Activated naive CD4-positive, alpha-beta T cell treated with Interleukin-2 at 50 U/mL for 16 hours (primary cell): ENCODE measurements around the gene ADAMTS14.

ENCODE experiments used
- DNase-seq: peaks from one replicate; pipeline ENCODE4 v3.0.0-alpha.2; 2020

Gene ADAMTS14

DNA sequence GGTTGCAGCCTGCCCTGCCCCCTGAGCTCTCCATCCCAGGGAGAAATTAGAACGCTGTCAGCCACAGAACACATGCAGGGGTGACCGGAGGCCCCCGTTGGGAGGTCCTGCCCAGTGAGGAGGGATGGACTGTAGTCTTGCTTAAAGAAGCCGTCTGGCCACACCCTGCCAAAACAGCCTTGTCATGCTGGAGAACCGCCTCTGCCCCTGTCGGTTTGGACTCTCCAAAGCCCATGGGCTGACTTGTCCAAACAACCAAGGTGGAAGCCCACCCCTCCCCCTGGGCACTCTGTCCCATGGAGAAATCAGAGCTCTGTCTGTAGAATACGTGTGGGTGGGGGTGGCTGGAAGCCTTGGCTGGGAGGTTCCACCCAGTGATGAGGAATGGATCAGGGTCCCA is 125.5 kb downstream of the ADAMTS14 start:
- DNase-seq = no peak

- DNase-seq = no peak
Observed at GRCh38 chr10:70799124-70799523, 126.8 kb downstream of the ADAMTS14 start.

DNA sequence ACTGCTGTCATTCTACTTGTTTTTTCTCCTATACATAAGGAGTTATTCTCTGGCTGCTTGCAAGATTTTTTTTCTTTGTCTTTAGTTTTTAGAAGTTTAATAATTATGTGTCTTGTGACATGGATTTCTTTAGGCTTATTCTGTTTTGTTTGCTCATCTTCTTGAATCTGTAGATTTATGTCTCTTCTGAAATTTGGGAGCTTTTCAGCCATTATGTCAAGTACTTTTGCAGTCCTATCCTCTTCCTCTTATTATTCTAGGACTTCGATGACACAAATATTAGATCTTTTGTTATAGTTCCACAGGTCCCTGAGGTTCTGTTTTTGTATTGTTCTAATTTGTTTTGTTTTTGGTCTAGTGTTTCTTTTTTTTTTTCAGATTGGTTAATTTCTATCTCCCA is 129.5 kb downstream of the ADAMTS14 start:
- DNase-seq = no peak

DNA sequence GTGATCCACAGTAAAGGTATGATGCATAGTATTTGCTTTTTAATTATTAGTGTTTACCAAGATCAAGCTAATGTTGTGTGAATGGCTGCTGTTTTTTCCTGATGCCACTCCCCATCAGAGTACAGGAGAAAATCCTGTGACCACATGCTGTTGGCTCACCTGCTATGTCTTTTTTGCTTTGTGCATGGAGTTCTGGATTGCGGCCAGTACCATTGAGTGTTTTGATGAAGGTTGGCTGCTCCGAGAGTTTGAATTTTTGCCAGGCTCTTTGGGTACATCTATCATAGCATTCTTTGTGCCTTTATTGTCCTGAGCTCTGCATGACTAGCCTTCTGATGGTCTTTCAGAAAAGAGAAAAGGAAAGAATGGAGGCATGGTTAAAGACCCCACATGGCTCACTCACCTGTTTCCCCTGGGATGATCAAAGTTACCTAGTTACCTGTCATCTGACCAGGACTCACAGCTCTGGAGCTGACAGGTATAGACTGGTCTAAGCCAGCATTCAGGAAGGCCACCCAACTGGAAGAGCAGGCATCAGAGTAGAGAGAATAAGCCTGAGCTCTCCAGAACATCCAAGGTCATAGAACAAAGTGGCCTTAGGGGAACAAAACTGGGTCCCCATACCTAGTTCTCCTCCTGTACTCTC is 131.6 kb downstream of the ADAMTS14 start:
- DNase-seq = no peak

- no peak for DNase-seq
Observed at GRCh38 chr10:70804421-70804808, 132.1 kb downstream of the ADAMTS14 start.

- no peak for DNase-seq
Observed at GRCh38 chr10:70805619-70806215, 133.4 kb downstream of the ADAMTS14 start.

DNA sequence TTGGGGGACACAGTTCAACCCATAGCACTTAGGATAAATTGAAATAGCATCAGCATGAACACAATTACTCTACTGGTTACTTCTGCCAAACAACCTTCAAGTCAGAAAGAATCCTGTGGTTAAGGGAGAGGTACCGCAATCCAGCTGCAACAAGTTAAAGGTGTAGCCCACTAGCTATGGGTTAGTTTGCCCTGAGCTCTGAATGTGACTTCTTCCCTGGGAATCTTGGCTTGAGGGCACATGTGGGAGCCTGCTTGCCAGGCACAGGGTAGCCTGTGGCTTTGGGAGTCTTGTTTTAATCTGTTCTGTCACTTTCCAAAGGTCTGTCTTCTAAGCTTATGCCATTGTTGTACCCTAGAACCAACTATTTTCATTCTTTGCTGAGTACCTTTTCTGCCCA is 134.5 kb downstream of the ADAMTS14 start:
- DNase-seq = no peak

GRCh38 chr10:70807556-70807955 is 135.2 kb downstream of the ADAMTS14 start:
- DNase-seq = no peak

GRCh38 chr10:70809011-70809611 is 136.8 kb downstream of the ADAMTS14 start:
- DNase-seq = no peak

GRCh38 chr10:70809726-70810125 is 137.4 kb downstream of the ADAMTS14 start:
- no peak for DNase-seq

DNA sequence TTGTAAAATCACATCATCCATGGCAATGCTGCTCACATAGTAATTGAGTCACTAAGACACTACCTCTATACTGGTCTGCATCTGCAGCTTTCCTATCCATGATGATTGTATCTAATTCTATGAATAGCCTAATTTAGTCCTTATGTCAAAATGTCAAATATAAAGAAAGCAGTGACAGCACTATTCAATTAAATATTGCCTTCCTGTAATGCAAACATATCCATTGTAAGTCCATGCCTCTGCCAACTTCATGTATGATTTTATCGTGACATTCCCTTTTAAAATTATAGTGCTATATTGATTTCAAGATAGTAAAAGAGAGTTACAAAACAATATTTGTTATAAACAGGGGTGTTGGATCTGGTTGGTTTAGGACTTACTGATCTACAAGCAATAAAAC is 138.7 kb downstream of the ADAMTS14 start:
- DNase-seq = no peak

DNA sequence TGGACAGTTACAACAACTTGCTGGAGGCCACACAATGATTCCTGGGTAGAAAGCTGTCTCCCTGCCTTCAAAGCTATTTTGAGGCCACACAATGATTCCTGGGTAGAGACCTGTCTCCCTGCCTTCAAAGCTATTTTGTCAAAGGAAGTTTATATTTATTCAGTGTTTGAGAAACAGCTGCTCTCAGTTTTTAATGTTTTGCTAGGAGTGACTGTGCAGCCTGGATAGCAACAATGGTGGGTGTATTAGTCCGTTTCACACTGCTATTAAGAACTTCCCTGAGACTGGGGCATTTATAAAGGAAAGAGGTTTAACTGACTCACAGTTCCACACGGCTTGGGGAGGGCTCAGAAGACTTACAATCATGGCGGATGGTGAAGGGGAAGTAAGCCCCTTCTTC is 139.6 kb downstream of the ADAMTS14 start:
- DNase-seq = no peak
